ENCODE data around the gene DAGLB.
"Not testable (repeated sequence)": the region's sequence is repeated elsewhere in the genome, so short reads cannot be mapped to it uniquely, and the experiment has no call there.

The DAGLB gene

GRCh38 chr7:6402741-6403140 lies 45.0 kb downstream of the DAGLB start:
- POLR2A ChIA-PET, result no interaction called here
- TF ChIP-seq ZNF384 (IDR thresholded peaks at IDR 0.05) (no peak), FOXA1 (IDR thresholded peaks at IDR 0.05) (no peak), ARNT (IDR thresholded peaks at IDR 0.05) (no peak), HDGF (IDR thresholded peaks at IDR 0.05; ENCODE audit: borderline replicate concordance) (no peak), L3MBTL2 (conservative IDR thresholded peaks at IDR 0.05) (no peak), CTBP1 (IDR thresholded peaks at IDR 0.05; ENCODE audit: borderline replicate concordance) (no peak), FOXM1 (IDR thresholded peaks at IDR 0.05; ENCODE audit: borderline replicate concordance) (no peak), BHLHE40 (IDR thresholded peaks at IDR 0.05; ENCODE audit: borderline replicate concordance) (no peak), NFRKB (IDR thresholded peaks at IDR 0.05) (no peak), ELF4 (IDR thresholded peaks at IDR 0.05) (no peak), LEF1 (IDR thresholded peaks at IDR 0.05; ENCODE audit: borderline replicate concordance) (no peak), SUZ12 (IDR thresholded peaks at IDR 0.05) (no peak), FOXK2 (IDR thresholded peaks at IDR 0.05) (no peak), TARDBP (IDR thresholded peaks at IDR 0.05) (no peak), SP1 (IDR thresholded peaks at IDR 0.05) (no peak)
- TF ChIP-seq, protein P1, sequence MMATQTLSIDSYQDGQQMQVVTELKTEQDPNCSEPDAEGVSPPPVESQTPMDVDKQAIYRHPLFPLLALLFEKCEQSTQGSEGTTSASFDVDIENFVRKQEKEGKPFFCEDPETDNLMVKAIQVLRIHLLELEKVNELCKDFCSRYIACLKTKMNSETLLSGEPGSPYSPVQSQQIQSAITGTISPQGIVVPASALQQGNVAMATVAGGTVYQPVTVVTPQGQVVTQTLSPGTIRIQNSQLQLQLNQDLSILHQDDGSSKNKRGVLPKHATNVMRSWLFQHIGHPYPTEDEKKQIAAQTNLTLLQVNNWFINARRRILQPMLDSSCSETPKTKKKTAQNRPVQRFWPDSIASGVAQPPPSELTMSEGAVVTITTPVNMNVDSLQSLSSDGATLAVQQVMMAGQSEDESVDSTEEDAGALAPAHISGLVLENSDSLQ (IDR thresholded peaks at IDR 0.05), result no peak
- no peak for DNase-seq (ENCODE audit: extremely low spot score)
- CTCF ChIA-PET, result no interaction called here

DNA sequence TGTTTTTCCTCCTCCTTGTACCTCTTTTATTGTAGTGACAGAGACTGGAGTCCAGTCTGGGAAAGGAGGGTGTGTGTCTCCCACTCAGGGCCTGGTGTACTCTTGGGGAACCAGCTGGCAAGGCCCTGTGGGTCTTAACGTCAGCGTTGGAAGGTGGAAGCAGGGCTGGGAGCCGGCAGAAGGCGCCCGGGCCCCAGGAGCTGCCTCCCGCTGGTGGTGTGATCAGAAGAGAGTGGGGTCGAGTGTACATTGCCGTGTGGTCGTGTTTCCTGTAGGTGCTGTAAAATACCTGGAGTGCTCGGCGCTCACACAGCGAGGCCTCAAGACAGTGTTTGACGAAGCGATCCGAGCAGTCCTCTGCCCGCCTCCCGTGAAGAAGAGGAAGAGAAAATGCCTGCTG lies 45.7 kb downstream of the DAGLB start:
- POLR2A ChIA-PET, result no interaction called here
- TF ChIP-seq ARNT (IDR thresholded peaks at IDR 0.05), result no peak
- no peak for TF ChIP-seq FOXK2 (IDR thresholded peaks at IDR 0.05)
- no peak for TF ChIP-seq ELF4 (IDR thresholded peaks at IDR 0.05)
- TF ChIP-seq, protein P1 (IDR thresholded peaks at IDR 0.05), result no peak
- TF ChIP-seq NFRKB (IDR thresholded peaks at IDR 0.05), result no peak
- TF ChIP-seq CTBP1 (IDR thresholded peaks at IDR 0.05; ENCODE audit: borderline replicate concordance), result no peak
- CTCF ChIA-PET, result no interaction called here
- DNase-seq (ENCODE audit: extremely low spot score), result no peak

- TF ChIP-seq LEF1 (IDR thresholded peaks at IDR 0.05; ENCODE audit: borderline replicate concordance) (no peak), ELF4 (IDR thresholded peaks at IDR 0.05) (no peak), L3MBTL2 (conservative IDR thresholded peaks at IDR 0.05) (no peak), FOXM1 (IDR thresholded peaks at IDR 0.05; ENCODE audit: borderline replicate concordance) (no peak), SUZ12 (IDR thresholded peaks at IDR 0.05) (no peak), FOXK2 (IDR thresholded peaks at IDR 0.05) (no peak), HDGF (IDR thresholded peaks at IDR 0.05; ENCODE audit: borderline replicate concordance) (no peak), TARDBP (IDR thresholded peaks at IDR 0.05) (no peak), NFRKB (IDR thresholded peaks at IDR 0.05) (no peak), BHLHE40 (IDR thresholded peaks at IDR 0.05; ENCODE audit: borderline replicate concordance) (no peak), SP1 (IDR thresholded peaks at IDR 0.05) (no peak), ZNF384 (IDR thresholded peaks at IDR 0.05) (no peak), CTBP1 (IDR thresholded peaks at IDR 0.05; ENCODE audit: borderline replicate concordance) (no peak), FOXA1 (IDR thresholded peaks at IDR 0.05) (no peak), ARNT (IDR thresholded peaks at IDR 0.05) (no peak)
- TF ChIP-seq, protein P1 (IDR thresholded peaks at IDR 0.05), result no peak
- POLR2A ChIA-PET, result no interaction called here
- CTCF ChIA-PET, result no interaction called here
- DNase-seq (ENCODE audit: extremely low spot score), result no peak
These were observed 46.2 kb downstream of the DAGLB start for GRCh38 chr7:6401536-6401935.

- POLR2A ChIA-PET; CTCF ChIA-PET; DNase-seq (ENCODE audit: extremely low spot score): not testable (repeated sequence)
These were observed 47.3 kb downstream of the DAGLB start for GRCh38 chr7:6400243-6401105.

DNA sequence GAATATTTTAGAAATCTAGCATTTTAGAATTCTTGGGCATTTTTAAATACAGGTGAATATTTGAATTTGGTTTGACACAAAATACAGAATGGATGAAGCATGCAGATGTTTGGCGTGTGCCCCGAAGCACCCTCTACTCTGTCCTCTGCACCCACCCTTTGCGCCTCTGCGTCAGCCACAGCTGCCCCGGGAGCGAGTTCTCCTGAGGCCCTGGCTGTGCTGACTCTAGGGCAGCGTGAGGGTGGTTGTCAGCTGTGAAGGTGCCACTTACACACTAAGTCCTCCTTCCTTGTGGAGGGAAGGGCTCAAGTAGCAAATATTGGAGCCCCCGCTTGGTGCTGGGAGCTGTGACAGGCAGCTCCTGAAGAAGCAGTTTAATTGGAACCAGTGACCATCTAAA lies 48.4 kb downstream of the DAGLB start:
- TF ChIP-seq FOXM1 (IDR thresholded peaks at IDR 0.05; ENCODE audit: borderline replicate concordance) (no peak), FOXK2 (IDR thresholded peaks at IDR 0.05) (no peak), HDGF (IDR thresholded peaks at IDR 0.05; ENCODE audit: borderline replicate concordance) (no peak), ELF4 (IDR thresholded peaks at IDR 0.05) (no peak), ARNT (IDR thresholded peaks at IDR 0.05) (no peak), TARDBP (IDR thresholded peaks at IDR 0.05) (no peak), LEF1 (IDR thresholded peaks at IDR 0.05; ENCODE audit: borderline replicate concordance) (no peak), CTBP1 (IDR thresholded peaks at IDR 0.05; ENCODE audit: borderline replicate concordance) (no peak), SUZ12 (IDR thresholded peaks at IDR 0.05) (no peak)
- TF ChIP-seq, protein P1 (IDR thresholded peaks at IDR 0.05), result no peak
- CTCF ChIA-PET, result interaction anchor here (0.6 kb wide), 1 partner anchor 36 kb away, joined by 3 read pairs; no protein-coding TSS in a partner anchor
- DNase-seq (ENCODE audit: extremely low spot score), result no peak
- POLR2A ChIA-PET, result interaction anchor here (0.8 kb wide), 1 partner anchor 24 kb away, joined by 3 read pairs; no protein-coding TSS in a partner anchor

Measured in HEK293T (cell line).